GM20000 (cell line): ENCODE data around the gene FOXF1.

Experiments used
- DNase-seq: peaks from one replicate; pipeline ENCODE4 v3.0.0; 2012; ENCODE audit warnings: low spot score
- CTCF ChIP-seq: IDR thresholded peaks from 2 replicates; pipeline ENCODE4 v1.5.1; 2012; ENCODE audit warnings: mild to moderate bottlenecking, control low read depth; ENCODE audit errors: extremely low read depth, missing control alignments

Gene FOXF1

GRCh38 chr16:86510465-86511261 lies at the start of gene FOXF1:
TSS of gene FOXF1 (plus strand) at chr16:86510527. CDS start at chr16:86510570, 43 bp downstream.
- TF ChIP-seq CTCF: no peak
- DNase-seq: no peak

- DNase-seq: no peak
- TF ChIP-seq CTCF: no peak
Observed at GRCh38 chr16:86461037-86461436, 49.3 kb upstream of the FOXF1 start.

- TF ChIP-seq CTCF: no peak
- no peak for DNase-seq
Observed at GRCh38 chr16:86462334-86463084, 47.8 kb upstream of the FOXF1 start.

GRCh38 chr16:86464044-86464443 lies 46.3 kb upstream of the FOXF1 start:
- no peak for TF ChIP-seq CTCF
- DNase-seq: no peak

- no peak for TF ChIP-seq CTCF
- DNase-seq: no peak
Observed at GRCh38 chr16:86465434-86465833, 44.9 kb upstream of the FOXF1 start.

GRCh38 chr16:86466696-86467406 lies 43.5 kb upstream of the FOXF1 start:
- TF ChIP-seq CTCF: no peak
- DNase-seq: no peak

GRCh38 chr16:86467490-86467889 lies 42.8 kb upstream of the FOXF1 start:
- no peak for TF ChIP-seq CTCF
- no peak for DNase-seq
